Hippocampal formation (tissue), 2 donors: ENCODE measurements around the gene UTP25.
"Not testable (repeated sequence)": the region's sequence is repeated elsewhere in the genome, so short reads cannot be mapped to it uniquely, and the experiment has no call there.

Experiments
- DNase-seq, 2 donors: peaks; one replicate each; lab custom pipeline; 2025; lab: John Stamatoyannopoulos, UW

Gene UTP25

DNA sequence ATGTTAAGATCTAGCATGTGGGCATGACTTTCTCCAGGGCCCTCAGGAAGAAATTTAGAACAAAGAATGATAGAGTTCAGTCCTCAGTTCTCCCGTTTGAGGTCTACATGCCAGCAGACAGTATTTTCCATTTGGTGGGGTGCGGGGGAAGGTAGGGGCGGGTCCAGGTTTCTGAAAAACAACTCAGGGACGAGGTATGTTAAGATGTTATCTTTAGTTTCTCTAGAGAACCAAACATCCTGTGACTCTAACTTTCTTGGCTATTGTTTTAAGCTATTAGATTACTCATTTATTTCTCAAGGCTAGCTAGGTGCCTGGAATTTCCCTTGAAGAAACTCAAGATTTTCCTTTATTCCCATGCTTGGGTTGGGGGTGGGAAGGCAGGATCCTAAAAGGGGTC lies 67.9 kb downstream of the UTP25 start:
- no peak for DNase-seq

DNA sequence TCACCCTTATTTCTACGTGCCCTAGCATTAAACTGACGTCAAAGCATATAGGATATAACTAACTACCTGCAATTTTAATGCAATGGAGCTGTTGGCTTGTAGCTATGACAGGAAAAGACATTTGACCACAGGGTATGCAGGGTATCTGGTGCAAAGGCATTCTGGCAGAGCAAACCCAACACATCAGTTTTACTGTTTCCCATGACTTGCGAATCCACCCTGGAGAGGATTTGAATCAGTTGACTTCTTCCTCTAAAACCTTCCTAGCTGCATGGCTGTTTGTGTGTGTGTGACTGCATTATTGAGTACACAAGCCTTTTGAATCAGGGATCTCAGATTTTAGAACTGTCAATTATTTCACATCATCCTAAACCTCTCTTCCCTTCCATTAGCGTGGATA lies 68.6 kb downstream of the UTP25 start:
- DNase-seq: no peak

DNA sequence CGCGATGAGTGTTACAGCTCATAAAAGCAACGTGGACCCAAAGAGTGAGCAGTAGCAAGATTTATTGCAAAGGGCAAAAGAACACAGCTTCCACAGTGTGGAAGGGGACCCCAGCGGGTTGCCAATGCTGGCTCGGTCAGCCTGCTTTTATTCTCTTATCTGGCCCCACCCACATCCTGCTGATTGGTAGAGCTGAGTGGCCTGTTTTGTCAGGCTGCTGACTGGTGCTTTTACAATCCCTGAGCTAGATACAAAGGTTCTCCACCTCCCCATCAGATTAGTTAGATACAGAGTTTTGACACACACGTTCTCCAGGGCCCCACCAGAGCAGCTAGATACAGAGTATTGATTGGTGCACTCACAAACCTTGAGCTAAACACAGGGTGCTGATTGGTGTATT lies 70.5 kb downstream of the UTP25 start:
- not testable (repeated sequence) for DNase-seq

DNA sequence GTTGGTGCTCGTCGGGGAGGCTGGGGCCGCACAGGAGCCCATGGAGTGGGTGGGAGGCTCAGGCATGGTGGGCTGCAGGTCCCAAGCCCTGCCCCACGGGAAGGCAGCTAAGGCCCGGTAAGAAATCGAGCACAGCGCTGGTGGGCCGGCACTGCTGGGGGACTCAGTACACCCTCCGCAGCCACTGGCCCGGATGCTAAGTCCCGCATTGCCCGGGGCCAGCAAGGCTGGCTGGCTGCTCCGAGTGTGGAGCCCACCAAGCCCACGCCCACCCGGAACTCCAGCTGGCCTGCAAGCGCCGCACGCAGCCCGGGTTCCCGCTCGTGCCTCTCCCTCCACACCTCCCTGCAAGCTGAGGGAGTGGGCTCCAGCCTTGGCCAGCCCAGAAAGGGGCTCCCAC lies 71.1 kb downstream of the UTP25 start:
- not testable (repeated sequence) for DNase-seq

DNA sequence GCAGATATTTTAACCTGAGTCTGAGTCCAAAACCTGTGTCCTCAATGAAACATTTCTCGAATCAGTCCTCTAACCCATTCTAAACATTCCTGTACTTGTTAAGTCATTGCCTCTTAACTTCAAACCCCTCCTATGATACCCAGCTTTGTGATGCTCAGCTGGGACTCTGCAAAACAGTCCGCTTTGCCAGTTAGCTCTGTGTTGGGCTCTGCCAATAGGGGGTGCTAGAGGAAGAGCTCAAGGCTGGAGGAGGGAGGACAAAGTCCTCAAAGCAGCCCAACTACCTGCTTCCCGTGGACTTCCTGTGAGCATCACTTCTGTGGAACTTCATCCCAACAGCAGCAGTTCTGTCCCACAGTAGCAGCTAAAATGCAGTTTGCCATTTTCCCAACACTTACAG lies 72.2 kb downstream of the UTP25 start:
- DNase-seq: no peak

DNA sequence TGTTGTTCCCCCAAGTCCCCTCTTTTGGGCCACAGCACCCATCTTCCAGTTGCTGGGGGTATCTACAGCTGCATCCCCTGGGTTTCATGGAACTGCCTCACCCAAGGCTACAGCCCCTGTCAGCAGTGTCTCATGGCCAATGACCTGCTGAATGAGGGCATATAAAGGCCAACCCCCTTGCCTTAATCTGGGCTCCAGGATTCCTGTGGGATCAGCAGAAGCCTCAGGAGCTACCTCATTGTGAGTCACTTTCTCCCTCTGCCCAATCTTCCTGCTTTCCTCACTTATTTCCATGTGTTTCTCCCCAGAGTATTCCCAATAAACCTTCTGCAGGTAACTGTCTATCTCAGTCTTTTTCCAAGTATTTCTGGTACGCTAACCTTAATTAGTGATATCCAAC lies 73.0 kb downstream of the UTP25 start:
- no peak for DNase-seq

DNA sequence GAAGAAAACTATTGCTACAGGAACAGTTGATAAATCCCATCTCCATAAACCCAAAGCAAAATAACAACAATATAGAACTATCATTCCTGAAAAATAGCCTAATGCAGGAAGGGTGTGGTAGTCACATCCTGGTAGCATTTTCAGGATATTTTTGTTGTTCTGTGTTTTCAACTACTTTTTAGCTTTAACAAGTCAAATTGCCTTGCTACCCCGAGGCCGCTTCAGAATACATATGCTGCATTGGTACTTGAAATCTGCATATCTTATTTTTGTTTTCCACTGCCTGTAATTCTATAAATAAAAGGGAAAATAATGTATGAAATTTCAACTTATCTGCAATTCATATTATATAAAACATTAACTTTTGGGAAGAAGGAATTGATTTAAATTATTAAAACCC lies 73.4 kb downstream of the UTP25 start:
- DNase-seq: no peak

DNA sequence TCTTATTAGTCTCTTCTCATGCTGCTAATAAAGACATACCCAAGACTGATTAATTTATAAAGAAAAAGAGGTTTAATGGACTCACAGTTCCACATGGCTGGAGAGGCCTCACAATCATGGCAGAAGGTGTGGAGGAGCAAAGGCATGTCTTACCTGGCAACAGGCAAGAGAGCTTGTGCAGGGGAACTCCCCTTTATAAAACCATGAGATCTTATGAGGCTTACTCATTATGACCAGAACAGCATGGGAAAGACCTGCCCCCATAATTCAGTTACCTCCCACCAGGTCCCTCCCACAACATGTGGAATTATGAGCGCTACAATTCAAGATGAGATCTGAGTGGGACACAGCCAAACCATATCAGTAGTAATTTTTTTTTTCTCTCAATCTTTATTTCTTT lies 77.0 kb downstream of the UTP25 start:
- DNase-seq: not testable (repeated sequence)
